OCI-LY7 (cell line): Measurements from ENCODE around the gene PLXDC1. TPM values are rescaled to one million over a fixed set of nuclear protein-coding genes. Genes with fewer than 3 reads are reported as not detected.

Experiments used
- BruUV-seq: library from RNA; stranded (reverse); fragments of 400-500 nt; replicated peaks from 2 replicates; lab custom pipeline; 2021; lab: Mats Ljungman, UMichigan
- CTCF ChIA-PET: fragments of 300-600 bp; sonication (Branson Sonifier 250); formaldehyde crosslinking; loops from one replicate; lab custom pipeline; 2022; ENCODE audit warnings: antibody characterized with exemption; ENCODE audit not compliant: unreplicated experiment; lab: Charles Lee
- POLR2A ChIA-PET: fragments of 300-600 bp; sonication (Branson Sonifier 250); formaldehyde crosslinking; loops from one replicate; lab custom pipeline; 2022; ENCODE audit warnings: antibody characterized with exemption; lab: Charles Lee
- DNase-seq: peaks from one replicate; pipeline ENCODE4 v3.0.0-alpha.2; 2015; ENCODE audit warnings: low spot score
- H2AFZ ChIP-seq: fragments of 200-600 bp; sonication (generic), shearing (Covaris generic); 2 replicates; pipeline ENCODE4 v1.6.1; 2014; ENCODE audit warnings: mild to moderate bottlenecking, antibody characterized with exemption, low read length, moderate library complexity
- H3K27ac ChIP-seq: fragments of 200-600 bp; sonication (generic); 2 replicates; pipeline ENCODE4 v1.5.1; 2014; ENCODE audit warnings: mixed run types, low read depth, mild to moderate bottlenecking, moderate library complexity, low read length, inconsistent platforms; ENCODE audit not compliant: poor library complexity, severe bottlenecking
- H3K36me3 ChIP-seq: fragments of 200-600 bp; sonication (generic); 2 replicates; pipeline ENCODE4 v1.6.1; 2014; ENCODE audit warnings: mild to moderate bottlenecking, antibody characterized with exemption, low read length, moderate library complexity, mixed read lengths; ENCODE audit not compliant: insufficient read depth
- H3K4me1 ChIP-seq: fragments of 200-600 bp; sonication (generic); 2 replicates; pipeline ENCODE4 v1.5.1; 2014; ENCODE audit warnings: mild to moderate bottlenecking, low read length; ENCODE audit not compliant: insufficient read depth, poor library complexity, severe bottlenecking
- H3K4me2 ChIP-seq: fragments of 200-600 bp; sonication (generic); 2 replicates; pipeline ENCODE4 v1.6.1; 2014; ENCODE audit warnings: mild to moderate bottlenecking, low read length
- H3K4me3 ChIP-seq: fragments of 200-600 bp; sonication (generic); 2 replicates; pipeline ENCODE4 v1.5.1; 2014; ENCODE audit warnings: mild to moderate bottlenecking, low read depth, low read length; ENCODE audit not compliant: poor library complexity, severe bottlenecking
- H3K79me2 ChIP-seq: fragments of 200-600 bp; sonication (generic); 2 replicates; pipeline ENCODE4 v1.6.1; 2016; ENCODE audit warnings: low read depth, mild to moderate bottlenecking, low read length, moderate library complexity, mixed read lengths; ENCODE audit not compliant: insufficient read depth
- H3K9me2 ChIP-seq: fragments of 200-600 bp; sonication (generic); 2 replicates; pipeline ENCODE4 v1.6.1; 2016; ENCODE audit warnings: mild to moderate bottlenecking, low read length, mixed read lengths; ENCODE audit not compliant: insufficient read depth
- H3K9me3 ChIP-seq: fragments of 200-600 bp; sonication (generic); 2 replicates; pipeline ENCODE4 v1.6.1; 2014; ENCODE audit warnings: mild to moderate bottlenecking, mixed run types, low read length, mixed read lengths
- H4K20me1 ChIP-seq: fragments of 200-600 bp; sonication (generic); 2 replicates; pipeline ENCODE4 v1.6.1; 2014; ENCODE audit warnings: mild to moderate bottlenecking, antibody characterized with exemption, low read length, moderate library complexity, mixed read lengths; ENCODE audit not compliant: insufficient read depth
- EZH2phosphoT487 ChIP-seq: fragments of 200-600 bp; sonication (generic); IDR thresholded peaks from 2 replicates; pipeline ENCODE4 v1.6.1; 2018; ENCODE audit warnings: low read depth, borderline replicate concordance, mild to moderate bottlenecking, mixed run types, antibody characterized with exemption, low read length, moderate library complexity, mixed read lengths
- intact Hi-C: fragments of 100-400 bp; cut with micrococcal nuclease; formaldehyde crosslinking; loops from one replicate; pipeline ENCODE4 v1.10.0; 2022; ENCODE audit not compliant: unreplicated experiment
- total RNA-seq, 2 experiments: library from RNA; depleted of rRNA in 1 of 2; stranded (reverse); fragments of >200 nt in 1 of 2; shearing (Covaris generic) in 1 of 2; gene quantifications; 2 replicates each; pipeline ENCODE4 v1.2.3, GENCODE V29; 2014 to 2022
- TF ChIP-seq, protein P1 (sequence below): fragments of 200-600 bp; sonication (generic); conservative IDR thresholded peaks from 2 replicates; pipeline ENCODE4 v1.5.1; 2014; ENCODE audit warnings: mild to moderate bottlenecking, antibody characterized with exemption, low read length, moderate library complexity, mixed read lengths

Gene PLXDC1
- total RNA-seq, 2 experiments from 2014 or later, result 0.13 to 0.67 TPM

DNA sequence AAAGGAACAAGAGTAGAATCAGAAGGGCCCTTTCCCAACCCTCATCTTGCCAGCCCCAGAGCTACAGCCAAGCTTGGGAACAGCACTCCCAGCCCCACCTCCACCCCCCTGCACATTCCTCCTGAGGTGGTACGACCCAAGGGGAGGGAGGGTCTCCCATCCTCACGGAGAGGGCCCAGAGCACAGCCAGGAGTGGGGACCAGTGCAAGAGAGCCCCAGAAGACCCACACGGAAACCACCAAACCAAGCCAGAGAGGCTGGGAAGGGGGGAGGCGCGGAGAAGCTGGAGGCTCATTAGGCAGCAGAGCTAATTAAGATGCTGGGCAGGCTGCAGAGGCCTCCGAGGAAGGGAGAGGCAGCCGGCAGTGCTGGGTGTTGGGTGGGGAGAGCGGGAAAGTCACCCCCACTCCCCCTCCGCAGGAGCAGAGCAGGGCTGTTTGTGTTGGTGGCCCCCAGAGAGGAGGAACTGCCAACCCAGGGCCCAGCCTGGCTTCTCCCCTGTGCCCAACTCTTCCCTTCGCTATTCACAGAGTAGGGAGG lies 43.6 kb upstream of the PLXDC1 start:
- Histone ChIP-seq H3K27ac (peak overlapping the region; percentile 16), H3K4me1 (peaks cover 46% of the 10 kb centered on the region), H3K4me2 (peak overlapping the region; percentile 96), H3K4me3 (peak overlapping the region; percentile 91), H3K36me3 (peaks cover 46% of the 10 kb centered on the region), H3K79me2 (peaks cover 18% of the 10 kb centered on the region), H2AFZ (no peak overlapping the region), H3K9me3 (no peaks in the 10 kb centered on the region), H4K20me1 (no peaks in the 10 kb centered on the region; the same call in 1 of the 2 replicates), H3K9me2 (no peaks in the 10 kb centered on the region)
- no TSS peak for BruUV-seq
- intact Hi-C loops, result no loop called here
- DNase-seq, result no peak
- ChIA-PET CTCF (interaction anchor here (1.3 kb wide), 1 partner anchor 43 kb away, joined by 5 read pairs; no protein-coding TSS in a partner anchor), POLR2A (interaction anchor here (1.3 to 1.5 kb wide), 2 partner anchors 14 to 22 kb away, joined by 3 to 5 read pairs; no protein-coding TSS in a partner anchor)
- TF ChIP-seq, protein P1, sequence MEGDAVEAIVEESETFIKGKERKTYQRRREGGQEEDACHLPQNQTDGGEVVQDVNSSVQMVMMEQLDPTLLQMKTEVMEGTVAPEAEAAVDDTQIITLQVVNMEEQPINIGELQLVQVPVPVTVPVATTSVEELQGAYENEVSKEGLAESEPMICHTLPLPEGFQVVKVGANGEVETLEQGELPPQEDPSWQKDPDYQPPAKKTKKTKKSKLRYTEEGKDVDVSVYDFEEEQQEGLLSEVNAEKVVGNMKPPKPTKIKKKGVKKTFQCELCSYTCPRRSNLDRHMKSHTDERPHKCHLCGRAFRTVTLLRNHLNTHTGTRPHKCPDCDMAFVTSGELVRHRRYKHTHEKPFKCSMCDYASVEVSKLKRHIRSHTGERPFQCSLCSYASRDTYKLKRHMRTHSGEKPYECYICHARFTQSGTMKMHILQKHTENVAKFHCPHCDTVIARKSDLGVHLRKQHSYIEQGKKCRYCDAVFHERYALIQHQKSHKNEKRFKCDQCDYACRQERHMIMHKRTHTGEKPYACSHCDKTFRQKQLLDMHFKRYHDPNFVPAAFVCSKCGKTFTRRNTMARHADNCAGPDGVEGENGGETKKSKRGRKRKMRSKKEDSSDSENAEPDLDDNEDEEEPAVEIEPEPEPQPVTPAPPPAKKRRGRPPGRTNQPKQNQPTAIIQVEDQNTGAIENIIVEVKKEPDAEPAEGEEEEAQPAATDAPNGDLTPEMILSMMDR, result no peak
- TF ChIP-seq EZH2phosphoT487, result no peak

DNA sequence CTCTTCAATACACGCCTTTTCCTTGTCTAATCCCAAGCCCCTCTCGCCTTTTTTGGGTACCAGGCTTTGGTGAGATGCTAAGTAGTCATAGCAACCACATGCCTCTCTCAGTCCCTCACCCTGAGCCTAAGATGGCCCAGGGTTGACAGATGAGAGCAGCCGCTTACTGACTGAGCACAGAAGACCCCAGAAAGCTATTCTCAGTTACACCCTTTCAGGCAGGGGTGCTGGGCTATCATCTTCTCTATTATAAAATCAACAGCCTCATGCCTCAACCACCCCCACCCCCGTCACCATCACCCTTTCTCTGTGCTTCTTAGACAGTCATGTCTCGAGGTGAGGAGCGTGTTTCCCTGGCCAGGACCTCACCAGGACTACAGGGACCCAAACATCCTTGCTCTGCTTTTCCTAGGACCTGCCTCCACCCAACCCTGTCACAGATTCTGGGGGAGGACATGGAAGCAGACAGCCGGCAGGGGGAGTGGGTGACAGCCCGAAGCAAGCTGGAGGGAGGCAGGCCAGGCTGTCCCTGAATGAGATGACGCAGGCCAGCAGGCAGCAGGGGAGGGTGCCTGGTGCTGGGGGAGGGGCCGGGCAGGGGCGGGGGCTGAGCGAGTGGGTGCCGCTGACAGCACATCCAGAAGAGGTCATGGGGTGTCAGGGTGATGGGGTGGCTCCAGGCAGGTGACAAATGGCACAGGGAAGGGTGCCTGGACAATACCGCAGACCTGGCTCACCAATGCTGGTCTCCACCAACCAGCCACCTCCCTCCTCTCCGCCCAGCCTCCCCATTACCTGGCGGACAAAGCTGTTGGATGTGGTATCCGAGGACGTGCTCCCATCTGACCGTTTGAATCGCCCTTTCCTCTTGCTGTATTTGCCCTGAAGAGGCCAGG lies 42.9 kb upstream of the PLXDC1 start:
- H3K79me2 ChIP-seq, result peaks cover 17% of the 10 kb centered on the region
- no peak overlapping the region for H3K4me3 ChIP-seq
- DNase-seq, result no peak
- H2AFZ ChIP-seq, result no peak overlapping the region
- H3K9me2 ChIP-seq, result no peaks in the 10 kb centered on the region
- ChIA-PET POLR2A (interaction anchor here (1.3 kb wide), 1 partner anchor 15 kb away, joined by 3 read pairs; no protein-coding TSS in a partner anchor), CTCF (no interaction called here)
- H3K4me1 ChIP-seq, result peaks cover 43% of the 10 kb centered on the region
- BruUV-seq, result no TSS peak
- TF ChIP-seq, protein P1, result peak; percentile 68
- no peak for TF ChIP-seq EZH2phosphoT487
- intact Hi-C loops, result no loop called here
- H3K36me3 ChIP-seq, result peaks cover 46% of the 10 kb centered on the region
- H3K27ac ChIP-seq, result no peak overlapping the region
- H4K20me1 ChIP-seq, result no peaks in the 10 kb centered on the region; the same call in 1 of the 2 replicates
- H3K4me2 ChIP-seq, result peak overlapping the region; percentile 96
- H3K9me3 ChIP-seq, result no peaks in the 10 kb centered on the region
